ENCODE measurements around the gene TTC32. TPM values are rescaled to one million over a fixed set of nuclear protein-coding genes. Genes with fewer than 3 reads are reported as not detected.
"Not testable (repeated sequence)": the region's sequence is repeated elsewhere in the genome, so short reads cannot be mapped to it uniquely, and the experiment has no call there.

TTC32 gene
- total and polyA plus RNA-seq, 3 experiments from 2014 or later, result 14.1 to 24.2 (median 15.7) TPM

GRCh38 chr2:19933351-19933981 is 31.7 kb upstream of the TTC32 start:
- Histone ChIP-seq H3K9me3 (ENCODE audit: low read length) (no peaks in the 10 kb centered on the region), H3K27ac (ENCODE audit: low read depth, low read length) (no peak overlapping the region), H3K4me3 (ENCODE audit: low read length) (no peak overlapping the region), H3K4me1 (ENCODE audit: insufficient read depth, low read length) (no peaks in the 10 kb centered on the region), H3K27me3 (ENCODE audit: insufficient read depth, low read length, poor library complexity, severe bottlenecking) (no peaks in the 10 kb centered on the region), H3K36me3 (ENCODE audit: insufficient read depth, low read length) (peaks cover 4% of the 10 kb centered on the region)
- no peaks in the 10 kb centered on the region for H3K27me3 Mint-ChIP-seq
- no peak overlapping the region for H3K27ac Mint-ChIP-seq
- no peaks in the 10 kb centered on the region for H3K4me1 Mint-ChIP-seq
- peaks cover 26 to 68% (median 28%) of the 10 kb centered on the region in 3 donors for H3K36me3 Mint-ChIP-seq
- CTCF ChIA-PET, result no interaction called here
- H3K4me3 Mint-ChIP-seq, result no peak overlapping the region
- peaks cover 1 to 18% (median 12%) of the 10 kb centered on the region in 5 donors for H3K9me3 Mint-ChIP-seq
- no peak for DNase-seq
- POLR2A ChIA-PET, result no interaction called here

- Mint-ChIP-seq H3K4me1 (no peaks in the 10 kb centered on the region), H3K36me3 (peaks cover 25 to 68% (median 34%) of the 10 kb centered on the region in 3 donors), H3K27me3 (no peaks in the 10 kb centered on the region), H3K9me3 (peaks cover 4 to 22% (median 18%) of the 10 kb centered on the region in 5 donors), H3K4me3 (no peak overlapping the region), H3K27ac (no peak overlapping the region)
- H3K36me3 ChIP-seq (ENCODE audit: insufficient read depth, low read length), result peaks cover 4% of the 10 kb centered on the region
- H3K4me1 ChIP-seq (ENCODE audit: insufficient read depth, low read length), result no peaks in the 10 kb centered on the region
- H3K4me3 ChIP-seq (ENCODE audit: low read length), result no peak overlapping the region
- no peak for DNase-seq
- H3K9me3 ChIP-seq (ENCODE audit: low read length), result peaks cover under 1% of the 10 kb centered on the region
- CTCF ChIA-PET, result no interaction called here
- POLR2A ChIA-PET, result no interaction called here
- no peaks in the 10 kb centered on the region for H3K27me3 ChIP-seq (ENCODE audit: insufficient read depth, low read length, poor library complexity, severe bottlenecking)
- H3K27ac ChIP-seq (ENCODE audit: low read depth, low read length), result no peak overlapping the region
Observed at GRCh38 chr2:19932928-19933327, 31.1 kb upstream of the TTC32 start.

DNA sequence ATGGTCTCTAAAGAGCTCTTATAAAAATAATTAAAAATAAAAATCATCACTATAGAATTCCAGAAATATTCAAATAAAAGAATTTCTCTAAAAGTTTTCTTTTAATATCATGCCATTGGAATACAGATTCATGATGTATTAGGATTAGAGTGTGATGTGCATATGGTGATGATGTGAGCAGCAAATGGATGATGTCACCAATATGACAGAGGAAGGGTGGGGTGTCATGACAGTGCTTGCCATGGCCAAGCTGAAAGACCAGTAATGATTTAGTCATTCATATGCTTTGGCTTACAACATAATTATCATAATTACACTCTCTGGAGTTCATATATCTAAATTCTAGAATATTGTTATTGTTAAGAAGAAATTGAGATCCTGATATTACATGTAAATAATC is 27.4 kb upstream of the TTC32 start:
- no peak for DNase-seq
- Histone ChIP-seq H3K27me3 (ENCODE audit: insufficient read depth, low read length, poor library complexity, severe bottlenecking) (no peaks in the 10 kb centered on the region), H3K36me3 (ENCODE audit: insufficient read depth, low read length) (peaks cover 4% of the 10 kb centered on the region), H3K4me3 (ENCODE audit: low read length) (no peak overlapping the region), H3K4me1 (ENCODE audit: insufficient read depth, low read length) (no peaks in the 10 kb centered on the region), H3K9me3 (ENCODE audit: low read length) (peaks cover 7% of the 10 kb centered on the region), H3K27ac (ENCODE audit: low read depth, low read length) (no peak overlapping the region)
- ChIA-PET POLR2A (no interaction called here), CTCF (no interaction called here)
- Mint-ChIP-seq H3K36me3 (peaks cover 34 to 69% (median 57%) of the 10 kb centered on the region in 3 donors), H3K4me3 (no peak overlapping the region), H3K27me3 (no peaks in the 10 kb centered on the region), H3K27ac (no peak overlapping the region), H3K9me3 (peaks cover 20 to 44% (median 33%) of the 10 kb centered on the region in 5 donors), H3K4me1 (no peaks in the 10 kb centered on the region)

DNA sequence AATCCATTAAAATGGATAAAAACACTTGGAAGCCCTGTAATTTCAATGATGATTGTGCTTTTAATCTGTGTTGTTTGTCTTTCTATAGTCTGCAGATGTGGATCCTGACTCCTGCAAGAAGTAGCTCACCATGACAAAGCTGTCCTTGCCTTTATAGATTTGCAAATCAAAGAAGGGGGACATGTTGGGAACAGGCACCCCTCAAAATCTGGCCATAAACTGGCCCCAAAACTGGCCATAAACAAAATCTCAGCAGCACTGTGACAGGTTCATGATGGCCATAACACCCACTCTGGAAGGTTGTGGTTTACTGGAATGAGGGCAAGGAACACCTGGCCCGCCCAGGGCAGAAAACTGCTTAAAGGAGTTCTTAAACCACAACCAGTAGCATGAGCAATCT is 26.0 kb upstream of the TTC32 start:
- CTCF ChIA-PET; H3K4me1 ChIP-seq (ENCODE audit: insufficient read depth, low read length); H3K27me3 Mint-ChIP-seq; H3K9me3 ChIP-seq (ENCODE audit: low read length); H3K4me3 ChIP-seq (ENCODE audit: low read length); H3K4me1 Mint-ChIP-seq; H3K36me3 ChIP-seq (ENCODE audit: insufficient read depth, low read length); H3K27ac ChIP-seq (ENCODE audit: low read depth, low read length); H3K4me3 Mint-ChIP-seq; POLR2A ChIA-PET; H3K27ac Mint-ChIP-seq; DNase-seq; H3K27me3 ChIP-seq (ENCODE audit: insufficient read depth, low read length, poor library complexity, severe bottlenecking): not testable (repeated sequence)
- H3K9me3 Mint-ChIP-seq, result peaks cover 23 to 44% (median 33%) of the 10 kb centered on the region in 5 donors
- H3K36me3 Mint-ChIP-seq, result peaks cover 38 to 69% (median 67%) of the 10 kb centered on the region in 3 donors

- H3K4me1 Mint-ChIP-seq; H3K4me1 ChIP-seq (ENCODE audit: insufficient read depth, low read length); H3K4me3 Mint-ChIP-seq; CTCF ChIA-PET; POLR2A ChIA-PET; DNase-seq; H3K27me3 ChIP-seq (ENCODE audit: insufficient read depth, low read length, poor library complexity, severe bottlenecking); H3K27ac ChIP-seq (ENCODE audit: low read depth, low read length); H3K36me3 ChIP-seq (ENCODE audit: insufficient read depth, low read length); H3K4me3 ChIP-seq (ENCODE audit: low read length); H3K27ac Mint-ChIP-seq; H3K27me3 Mint-ChIP-seq; H3K9me3 ChIP-seq (ENCODE audit: low read length): not testable (repeated sequence)
- H3K36me3 Mint-ChIP-seq, result peaks cover 36 to 75% (median 54%) of the 10 kb centered on the region in 3 donors
- peaks cover 23 to 35% (median 31%) of the 10 kb centered on the region in 5 donors for H3K9me3 Mint-ChIP-seq
Observed at GRCh38 chr2:19924526-19924925, 22.7 kb upstream of the TTC32 start.

GRCh38 chr2:19922188-19922587 is 20.4 kb upstream of the TTC32 start:
- H3K27ac ChIP-seq (ENCODE audit: low read depth, low read length); H3K27me3 Mint-ChIP-seq; H3K4me1 ChIP-seq (ENCODE audit: insufficient read depth, low read length); H3K4me1 Mint-ChIP-seq; CTCF ChIA-PET; H3K27me3 ChIP-seq (ENCODE audit: insufficient read depth, low read length, poor library complexity, severe bottlenecking); H3K4me3 Mint-ChIP-seq; DNase-seq; H3K9me3 ChIP-seq (ENCODE audit: low read length); POLR2A ChIA-PET; H3K36me3 ChIP-seq (ENCODE audit: insufficient read depth, low read length); H3K4me3 ChIP-seq (ENCODE audit: low read length); H3K27ac Mint-ChIP-seq: not testable (repeated sequence)
- Mint-ChIP-seq H3K36me3 (peaks cover 42 to 63% (median 43%) of the 10 kb centered on the region in 3 donors), H3K9me3 (peaks cover 9 to 15% (median 12%) of the 10 kb centered on the region in 5 donors)

GRCh38 chr2:19916385-19916950 is 14.7 kb upstream of the TTC32 start:
- no peak overlapping the region for H3K27ac Mint-ChIP-seq
- H3K4me3 Mint-ChIP-seq, result no peak overlapping the region
- peaks cover 0 to 1% (median 0%) of the 10 kb centered on the region in 3 donors for H3K4me1 Mint-ChIP-seq
- Histone ChIP-seq H3K9me3 (ENCODE audit: low read length) (no peaks in the 10 kb centered on the region), H3K36me3 (ENCODE audit: insufficient read depth, low read length) (no peaks in the 10 kb centered on the region), H3K4me1 (ENCODE audit: insufficient read depth, low read length) (no peaks in the 10 kb centered on the region), H3K27me3 (ENCODE audit: insufficient read depth, low read length, poor library complexity, severe bottlenecking) (no peaks in the 10 kb centered on the region), H3K27ac (ENCODE audit: low read depth, low read length) (no peak overlapping the region), H3K4me3 (ENCODE audit: low read length) (no peak overlapping the region)
- DNase-seq, result no peak
- POLR2A ChIA-PET, result no interaction called here
- no peaks in the 10 kb centered on the region for H3K27me3 Mint-ChIP-seq
- no peaks in the 10 kb centered on the region for H3K9me3 Mint-ChIP-seq
- H3K36me3 Mint-ChIP-seq, result peaks cover 20 to 32% (median 30%) of the 10 kb centered on the region in 3 donors
- CTCF ChIA-PET, result no interaction called here

DNA sequence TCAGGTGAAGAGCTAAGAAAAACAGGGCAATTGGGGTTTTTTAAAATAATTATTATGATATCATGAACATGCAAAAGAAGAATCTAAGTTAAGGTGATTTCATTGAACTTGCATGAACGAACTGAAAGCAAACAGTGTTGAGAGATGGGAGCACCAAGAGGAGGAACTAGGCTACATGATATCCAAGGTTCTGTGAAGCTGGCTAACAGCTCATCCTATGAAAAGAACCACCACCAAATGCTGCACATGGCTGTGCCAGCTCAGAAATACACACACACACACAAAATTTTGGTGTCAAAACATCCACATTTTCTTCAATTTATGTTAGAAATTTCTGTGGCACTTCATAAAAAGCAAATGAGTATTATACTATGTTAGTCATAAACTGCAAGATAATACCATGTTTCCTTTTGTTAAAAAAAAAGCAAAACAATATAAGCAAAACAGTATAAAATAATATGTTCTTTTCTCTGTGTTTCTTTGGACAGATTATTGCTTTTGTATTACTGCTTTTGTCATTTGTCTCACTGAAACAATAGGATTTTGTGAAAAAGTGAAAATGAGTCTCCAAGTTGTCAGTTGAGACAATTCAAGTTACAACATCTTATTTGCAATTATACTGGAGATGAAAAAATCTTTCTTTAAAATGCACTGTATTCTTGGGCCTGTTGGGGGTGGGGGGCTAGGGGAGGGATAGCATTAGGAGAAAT is 12.6 kb upstream of the TTC32 start:
- no peak overlapping the region for H3K4me3 Mint-ChIP-seq
- H3K4me3 ChIP-seq (ENCODE audit: low read length), result no peak overlapping the region
- H3K36me3 ChIP-seq (ENCODE audit: insufficient read depth, low read length), result no peaks in the 10 kb centered on the region
- H3K4me1 Mint-ChIP-seq, result peaks cover 0 to 1% (median 0%) of the 10 kb centered on the region in 3 donors
- H3K9me3 ChIP-seq (ENCODE audit: low read length), result no peaks in the 10 kb centered on the region
- no peaks in the 10 kb centered on the region for H3K27me3 ChIP-seq (ENCODE audit: insufficient read depth, low read length, poor library complexity, severe bottlenecking)
- H3K4me1 ChIP-seq (ENCODE audit: insufficient read depth, low read length), result no peaks in the 10 kb centered on the region
- H3K9me3 Mint-ChIP-seq, result no peaks in the 10 kb centered on the region
- no peak overlapping the region for H3K27ac Mint-ChIP-seq
- no peaks in the 10 kb centered on the region for H3K27me3 Mint-ChIP-seq
- no peak overlapping the region for H3K27ac ChIP-seq (ENCODE audit: low read depth, low read length)
- DNase-seq, result no peak
- ChIA-PET POLR2A (no interaction called here), CTCF (interaction anchor here (0.9 kb wide), 1 partner anchor 50 kb away, joined by 3 read pairs; no protein-coding TSS in a partner anchor)
- peaks cover 16 to 24% (median 21%) of the 10 kb centered on the region in 3 donors for H3K36me3 Mint-ChIP-seq

Measured in CD8-positive, alpha-beta memory T cell (primary cell).